ENCODE results near the gene INPP4A. TPM values are rescaled to one million over a fixed set of nuclear protein-coding genes. Genes with fewer than 3 reads are reported as not detected.

Gene INPP4A
- total RNA-seq, 1 experiment from 2014 or later: 15.2 TPM

GRCh38 chr2:98548920-98549818 is 104.5 kb downstream of the INPP4A start:
- DNase-seq (ENCODE audit: low spot score): no peak
- in situ Hi-C loops (cut with HindIII; ENCODE audit: low sequenced_read_pairs): no loop called here

- in situ Hi-C loops (cut with HindIII; ENCODE audit: low sequenced_read_pairs): no loop called here
- DNase-seq (ENCODE audit: low spot score): no peak
These were observed 105.5 kb downstream of the INPP4A start for GRCh38 chr2:98550165-98550564.

GRCh38 chr2:98551316-98551715 is 106.7 kb downstream of the INPP4A start:
- in situ Hi-C loops (cut with HindIII; ENCODE audit: low sequenced_read_pairs): no loop called here
- DNase-seq (ENCODE audit: low spot score): no peak

GRCh38 chr2:98552499-98553179 is 108.0 kb downstream of the INPP4A start:
- in situ Hi-C loops (cut with HindIII; ENCODE audit: low sequenced_read_pairs): no loop called here
- no peak for DNase-seq (ENCODE audit: low spot score)

- DNase-seq (ENCODE audit: low spot score): no peak
- in situ Hi-C loops (cut with HindIII; ENCODE audit: low sequenced_read_pairs): no loop called here
These were observed 109.6 kb downstream of the INPP4A start for GRCh38 chr2:98554116-98554861.

- DNase-seq (ENCODE audit: low spot score): peak; percentile 29
- in situ Hi-C loops (cut with HindIII; ENCODE audit: low sequenced_read_pairs): no loop called here
These were observed 111.0 kb downstream of the INPP4A start for GRCh38 chr2:98555696-98556095.

GRCh38 chr2:98556344-98557033 is 111.8 kb downstream of the INPP4A start:
- in situ Hi-C loops (cut with HindIII; ENCODE audit: low sequenced_read_pairs): no loop called here

GRCh38 chr2:98558852-98559530 is 114.3 kb downstream of the INPP4A start:
- no peak for DNase-seq (ENCODE audit: low spot score)
- in situ Hi-C loops (cut with HindIII; ENCODE audit: low sequenced_read_pairs): no loop called here

More at GRCh38 chr2:98556344-98557033, 111.8 kb downstream of the INPP4A start:
- DNase-seq (ENCODE audit: low spot score): no peak

GRCh38 chr2:98559581-98559980 is 114.9 kb downstream of the INPP4A start:
- in situ Hi-C loops (cut with HindIII; ENCODE audit: low sequenced_read_pairs): no loop called here
- no peak for DNase-seq (ENCODE audit: low spot score)

- DNase-seq (ENCODE audit: low spot score): no peak
- in situ Hi-C loops (cut with HindIII; ENCODE audit: low sequenced_read_pairs): no loop called here
These were observed 115.7 kb downstream of the INPP4A start for GRCh38 chr2:98560256-98560771.

- in situ Hi-C loops (cut with HindIII; ENCODE audit: low sequenced_read_pairs): no loop called here
- DNase-seq (ENCODE audit: low spot score): no peak
These were observed 116.4 kb downstream of the INPP4A start for GRCh38 chr2:98561018-98561417.

GRCh38 chr2:98561902-98562695 is 117.4 kb downstream of the INPP4A start:
- in situ Hi-C loops (cut with HindIII; ENCODE audit: low sequenced_read_pairs): no loop called here
- no peak for DNase-seq (ENCODE audit: low spot score)

GRCh38 chr2:98563394-98563793 is 118.7 kb downstream of the INPP4A start:
- DNase-seq (ENCODE audit: low spot score): no peak
- in situ Hi-C loops (cut with HindIII; ENCODE audit: low sequenced_read_pairs): no loop called here

GRCh38 chr2:98564541-98565132 is 120.0 kb downstream of the INPP4A start:
- peak; percentile 75 for DNase-seq (ENCODE audit: low spot score)
- in situ Hi-C loops (cut with HindIII; ENCODE audit: low sequenced_read_pairs): no loop called here

GRCh38 chr2:98565286-98565860 is 120.7 kb downstream of the INPP4A start:
- in situ Hi-C loops (cut with HindIII; ENCODE audit: low sequenced_read_pairs): no loop called here
- DNase-seq (ENCODE audit: low spot score): no peak

- in situ Hi-C loops (cut with HindIII; ENCODE audit: low sequenced_read_pairs): no loop called here
- DNase-seq (ENCODE audit: low spot score): no peak
These were observed 121.3 kb downstream of the INPP4A start for GRCh38 chr2:98565941-98566340.
